ENCODE data around the gene MAGEC1.

Gene MAGEC1

GRCh38 chrX:141952603-141953002 lies 48.9 kb downstream of the MAGEC1 start:
- H3K27me3 ChIP-seq (replicated peaks; ENCODE audit: control insufficient read depth, insufficient read depth, low read length) = no peaks in the 10 kb centered on the region
- no peak overlapping the region for H3K4me3 ChIP-seq (replicated peaks; ENCODE audit: low read depth, low read length)
- no peaks in the 10 kb centered on the region for H3K36me3 ChIP-seq (ENCODE audit: control insufficient read depth, insufficient read depth, low read length)
- TF ChIP-seq, protein P1, sequence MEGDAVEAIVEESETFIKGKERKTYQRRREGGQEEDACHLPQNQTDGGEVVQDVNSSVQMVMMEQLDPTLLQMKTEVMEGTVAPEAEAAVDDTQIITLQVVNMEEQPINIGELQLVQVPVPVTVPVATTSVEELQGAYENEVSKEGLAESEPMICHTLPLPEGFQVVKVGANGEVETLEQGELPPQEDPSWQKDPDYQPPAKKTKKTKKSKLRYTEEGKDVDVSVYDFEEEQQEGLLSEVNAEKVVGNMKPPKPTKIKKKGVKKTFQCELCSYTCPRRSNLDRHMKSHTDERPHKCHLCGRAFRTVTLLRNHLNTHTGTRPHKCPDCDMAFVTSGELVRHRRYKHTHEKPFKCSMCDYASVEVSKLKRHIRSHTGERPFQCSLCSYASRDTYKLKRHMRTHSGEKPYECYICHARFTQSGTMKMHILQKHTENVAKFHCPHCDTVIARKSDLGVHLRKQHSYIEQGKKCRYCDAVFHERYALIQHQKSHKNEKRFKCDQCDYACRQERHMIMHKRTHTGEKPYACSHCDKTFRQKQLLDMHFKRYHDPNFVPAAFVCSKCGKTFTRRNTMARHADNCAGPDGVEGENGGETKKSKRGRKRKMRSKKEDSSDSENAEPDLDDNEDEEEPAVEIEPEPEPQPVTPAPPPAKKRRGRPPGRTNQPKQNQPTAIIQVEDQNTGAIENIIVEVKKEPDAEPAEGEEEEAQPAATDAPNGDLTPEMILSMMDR (IDR thresholded peaks at IDR 0.05; ENCODE audit: insufficient read depth, low read length, poor library complexity, severe bottlenecking) = no peak
- no peak for DNase-seq (ENCODE audit: extremely low read depth, insufficient read length)

DNA sequence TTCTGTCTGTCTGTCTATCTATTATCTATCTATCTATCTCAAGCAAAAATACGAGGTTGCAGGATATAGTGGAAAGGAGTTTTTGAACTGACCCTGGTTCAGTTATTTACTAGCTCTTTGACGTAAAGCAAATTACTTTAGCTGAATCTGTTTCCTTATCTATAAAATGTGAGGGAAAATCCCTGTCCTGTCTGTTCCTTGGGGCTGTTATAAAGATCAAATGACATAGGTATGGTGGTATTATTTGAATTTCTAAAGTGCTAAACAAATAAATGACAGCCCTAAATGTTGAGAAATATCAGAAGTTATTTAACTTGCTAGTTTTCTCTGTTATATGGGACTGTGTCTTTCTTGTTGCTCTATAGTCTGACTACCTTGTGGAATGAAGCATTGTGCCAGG lies 55.0 kb downstream of the MAGEC1 start:
- Histone ChIP-seq H3K4me3 (replicated peaks; ENCODE audit: low read depth, low read length) (no peak overlapping the region), H3K27me3 (replicated peaks; ENCODE audit: control insufficient read depth, insufficient read depth, low read length) (no peaks in the 10 kb centered on the region), H3K36me3 (ENCODE audit: control insufficient read depth, insufficient read depth, low read length) (no peaks in the 10 kb centered on the region)
- TF ChIP-seq, protein P1 (IDR thresholded peaks at IDR 0.05; ENCODE audit: insufficient read depth, low read length, poor library complexity, severe bottlenecking) = no peak
- DNase-seq (ENCODE audit: extremely low read depth, insufficient read length) = no peak
